GM18907 (cell line): ENCODE measurements around the gene SYNRG.

Source experiments
- ATAC-seq: cut with Tn5 transposase; IDR thresholded peaks from one replicate; pipeline ENCODE4 v1.9.1; 2021; ENCODE audit warnings: mild to moderate bottlenecking, moderate library complexity; ENCODE audit not compliant: unreplicated experiment

Gene SYNRG

GRCh38 chr17:37502009-37502936 is 106.9 kb downstream of the SYNRG start:
- no peak for ATAC-seq

DNA sequence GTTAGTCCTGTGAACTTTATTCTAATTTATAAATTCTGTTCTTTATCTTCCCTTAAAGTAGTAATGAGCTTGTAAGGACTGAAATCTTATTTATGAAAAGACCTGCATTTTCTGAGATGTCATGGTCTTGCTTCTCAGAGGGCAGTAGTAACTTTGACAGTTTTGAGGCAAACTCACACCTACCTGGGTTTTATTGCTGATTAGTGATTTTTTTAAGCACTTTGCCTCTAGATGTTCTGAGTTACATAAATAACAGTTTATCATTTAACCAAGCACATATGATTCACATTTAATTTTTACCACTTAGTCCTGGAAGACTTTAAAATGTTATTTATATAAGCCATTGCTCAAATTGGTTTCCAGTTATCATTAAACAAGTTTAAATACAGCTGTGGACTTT is 108.8 kb downstream of the SYNRG start:
- ATAC-seq, result no peak

DNA sequence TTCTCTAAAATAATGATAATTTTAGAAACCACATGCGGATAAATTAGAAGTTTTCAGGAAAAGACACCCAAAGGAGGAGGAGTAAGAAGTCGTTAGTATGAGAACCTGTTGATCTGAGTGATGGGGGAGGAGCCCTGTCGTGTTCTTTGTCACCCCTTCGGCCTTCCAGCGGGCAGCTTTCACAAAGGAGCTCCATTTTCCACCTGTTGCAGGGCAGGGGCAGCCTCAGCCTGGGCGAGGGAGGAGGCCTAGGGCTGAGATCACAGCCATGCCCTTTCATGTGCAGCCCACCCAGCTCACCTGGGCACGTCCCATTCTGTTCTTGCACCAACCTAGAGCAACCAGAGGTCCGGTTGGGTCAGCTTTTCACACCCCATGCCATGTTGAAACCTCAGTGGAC is 114.2 kb downstream of the SYNRG start:
- no peak for ATAC-seq

GRCh38 chr17:37494401-37494831 is 114.8 kb downstream of the SYNRG start:
- ATAC-seq, result no peak

GRCh38 chr17:37493249-37494027 is 115.8 kb downstream of the SYNRG start:
- no peak for ATAC-seq

DNA sequence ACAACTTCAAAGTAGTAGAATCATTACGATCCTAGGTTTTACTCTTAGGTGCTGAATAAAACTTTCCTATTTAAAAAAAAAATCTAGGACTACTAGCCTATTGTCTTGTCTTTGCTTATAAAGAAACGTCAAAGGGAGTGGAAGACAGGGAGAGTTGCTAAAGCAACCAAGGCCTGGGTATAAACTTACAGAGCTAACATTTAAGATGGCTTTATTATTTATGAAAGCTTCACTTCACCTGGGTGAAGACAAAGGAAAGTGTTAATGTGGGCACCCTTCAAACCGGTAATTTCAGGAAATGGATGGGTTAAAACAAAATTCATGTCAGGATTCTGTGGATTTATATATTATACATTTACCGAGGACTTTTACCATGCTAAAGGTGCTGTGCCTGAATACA is 117.1 kb downstream of the SYNRG start:
- no peak for ATAC-seq

DNA sequence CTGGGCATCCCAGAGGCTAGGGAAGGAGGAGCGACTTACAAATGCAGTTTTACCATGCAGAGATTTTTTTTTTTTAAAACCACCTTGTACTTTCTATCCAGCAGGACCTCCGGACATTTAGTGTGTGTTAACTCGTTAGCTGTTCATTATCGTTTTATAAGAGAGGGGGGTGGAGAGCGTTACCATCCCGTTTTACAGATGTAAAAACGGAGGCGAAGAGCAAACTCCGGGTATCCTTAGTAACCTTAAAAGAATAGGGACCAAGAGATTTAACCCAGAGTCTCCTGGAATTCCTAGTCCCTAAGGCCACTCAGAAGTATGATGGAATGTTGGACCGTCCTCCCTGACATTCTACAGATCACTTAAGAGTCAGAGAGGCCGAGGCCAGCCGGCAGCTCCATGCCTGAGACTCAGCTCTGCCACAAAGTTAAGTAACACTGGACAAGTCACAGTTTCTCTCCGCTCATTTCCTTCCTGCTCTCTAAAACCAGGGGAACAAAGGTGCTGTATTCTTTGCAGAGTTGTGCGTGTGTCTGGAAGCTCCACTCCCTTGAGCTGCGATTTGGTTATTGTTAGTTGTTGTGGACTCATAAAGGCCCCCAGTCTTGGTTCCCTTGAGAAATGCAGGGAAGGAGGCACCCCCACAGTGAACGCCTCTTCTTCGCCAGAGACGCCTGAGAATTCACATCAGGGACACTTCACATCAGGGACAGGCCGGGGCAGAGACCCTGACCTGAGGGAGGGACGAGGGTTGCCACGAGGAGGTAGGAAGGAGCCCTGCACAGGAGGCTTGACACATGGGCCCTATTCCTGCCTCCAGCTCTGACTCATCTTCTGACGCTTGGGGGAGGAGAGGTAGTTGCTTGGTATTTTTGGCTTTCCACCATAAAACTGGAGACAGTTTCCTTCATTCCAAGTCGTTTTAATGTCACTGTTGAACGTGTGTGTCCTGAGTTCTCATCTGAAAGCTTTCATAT is 118.3 kb downstream of the SYNRG start:
- no peak for ATAC-seq

DNA sequence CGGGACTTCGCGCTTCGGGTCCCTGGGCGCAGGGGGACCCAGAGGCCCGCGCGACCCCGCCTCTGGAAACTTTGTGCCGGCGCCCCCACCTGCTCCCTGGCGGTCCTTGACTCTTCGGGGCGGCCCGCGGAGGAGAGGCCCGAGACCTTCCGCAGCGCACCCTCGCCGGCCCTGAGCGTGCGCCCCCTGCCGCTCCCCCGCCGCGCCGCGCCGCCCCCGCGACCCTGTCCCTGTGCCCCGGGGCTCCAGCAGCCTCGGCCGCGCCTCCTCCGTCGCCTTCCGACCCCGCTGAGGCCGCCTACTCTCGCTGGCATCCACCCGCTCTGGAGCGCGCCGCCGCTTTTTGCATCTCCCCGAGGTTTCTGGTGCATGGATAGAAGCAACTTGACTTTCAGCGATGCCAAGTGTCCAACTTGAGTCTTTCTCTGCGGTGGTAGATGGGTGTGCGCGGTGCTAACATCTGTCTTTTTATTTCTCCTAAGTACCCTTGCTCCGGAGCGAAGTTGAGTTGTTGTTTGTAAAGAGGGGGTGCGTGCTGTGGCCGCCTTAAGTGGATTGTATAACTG is 119.1 kb downstream of the SYNRG start:
- ATAC-seq, result peak; percentile 59

DNA sequence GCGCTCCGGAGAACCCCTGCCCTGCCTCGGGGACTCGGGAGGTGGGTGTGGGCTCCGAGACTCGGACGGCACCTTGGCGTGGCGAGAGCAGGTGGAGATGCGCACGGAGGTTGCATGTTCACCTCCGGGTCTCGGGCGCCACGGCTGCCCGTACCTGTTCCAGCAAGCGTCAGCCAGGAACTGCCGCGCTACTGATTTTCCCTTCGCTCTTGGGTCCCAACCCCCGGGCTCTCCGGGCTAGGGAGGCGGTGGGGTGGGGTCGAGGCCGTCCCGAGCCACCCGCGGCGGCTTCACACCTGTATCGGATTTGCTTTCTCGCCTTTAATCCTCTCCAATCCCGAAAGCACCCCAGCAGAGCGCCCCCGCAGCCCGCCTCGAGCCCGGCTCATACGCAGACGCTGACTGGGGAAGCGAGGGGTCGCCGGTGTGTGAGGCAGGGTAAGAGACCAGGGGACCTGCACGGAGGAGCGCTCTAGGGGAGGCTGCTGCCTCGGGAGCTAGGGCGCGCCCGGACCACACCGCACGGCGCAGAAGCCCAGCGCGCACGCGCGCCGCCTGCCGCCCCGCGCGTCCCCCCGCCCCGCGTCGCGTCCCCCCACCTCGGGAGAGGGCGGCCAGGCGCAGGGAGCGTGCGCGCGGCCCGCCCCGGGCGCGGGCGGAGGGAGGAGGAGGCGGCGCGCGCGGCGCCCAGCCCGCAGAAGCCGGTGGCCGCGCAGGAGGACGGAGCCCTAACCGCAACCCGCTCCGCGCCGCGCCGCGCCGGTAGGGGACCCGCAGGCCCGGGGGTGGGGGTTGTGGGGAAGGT is 119.8 kb downstream of the SYNRG start, which contains the start of gene DUSP14:
TSS of gene DUSP14 (plus strand) at position 695 of the 805 bp plus-strand sequence. CDS start 22,382 bp downstream, outside the sequence.
- ATAC-seq, result peak; percentile 60

DNA sequence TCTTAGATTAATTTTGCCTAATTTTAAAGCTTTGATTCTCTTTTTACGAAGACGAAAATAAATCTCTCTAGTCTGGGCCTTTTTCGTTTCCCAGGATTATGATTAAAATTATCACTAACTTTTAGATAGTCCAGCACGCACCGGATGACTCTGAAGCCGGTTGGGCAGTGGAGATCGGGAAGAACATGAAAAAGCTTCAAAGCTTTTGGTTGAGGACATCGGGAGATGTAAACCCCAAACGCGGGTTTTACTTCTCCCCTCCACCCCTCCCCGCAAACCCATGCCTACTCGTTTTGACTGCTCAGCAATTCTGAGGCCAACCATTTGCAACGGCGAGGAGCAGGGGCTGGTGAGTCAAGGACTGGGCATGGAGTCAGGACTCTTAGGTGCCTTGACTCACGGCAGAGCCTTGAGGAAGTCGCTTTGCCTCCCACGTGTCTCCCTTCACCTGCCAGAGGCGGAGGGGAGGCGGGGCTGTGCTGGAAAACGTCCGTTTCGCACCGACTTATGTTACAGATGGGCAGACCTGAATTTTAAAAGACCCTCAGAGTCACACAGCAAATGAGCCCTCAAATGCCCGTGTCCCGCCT is 120.5 kb downstream of the SYNRG start:
- peak; percentile 8 for ATAC-seq

DNA sequence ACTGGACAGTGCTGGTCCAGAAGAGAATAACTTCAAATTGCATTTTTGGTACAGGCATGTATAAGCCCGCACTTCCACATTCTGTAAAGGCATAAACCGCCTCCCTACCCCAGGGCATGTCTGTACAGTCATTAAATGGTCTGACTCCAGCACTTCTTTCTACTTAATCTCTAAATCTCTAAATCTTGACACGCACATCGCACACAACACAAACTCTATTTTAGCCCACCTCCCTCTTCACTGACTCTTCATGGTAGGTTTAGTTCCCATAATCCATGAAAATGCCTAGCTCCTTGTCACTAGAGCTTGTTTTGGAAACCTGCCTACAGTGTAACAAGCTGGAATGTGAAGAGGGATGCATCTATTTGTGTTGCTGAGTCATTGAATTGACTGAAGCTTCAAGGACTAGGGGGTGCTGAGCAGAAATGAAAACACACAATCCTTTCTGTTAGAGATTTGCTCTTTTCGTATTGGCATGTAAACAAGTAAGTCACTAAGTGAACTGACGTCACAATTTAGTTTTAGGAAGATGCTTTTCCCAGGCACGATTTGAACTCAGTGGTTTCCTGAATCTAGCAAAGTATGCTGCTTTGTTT is 121.1 kb downstream of the SYNRG start:
- no peak for ATAC-seq

- ATAC-seq, result no peak
Measured at GRCh38 chr17:37485938-37486570, 123.2 kb downstream of the SYNRG start.

GRCh38 chr17:37483311-37484039 is 125.7 kb downstream of the SYNRG start:
- ATAC-seq, result no peak

GRCh38 chr17:37481001-37481665 is 128.1 kb downstream of the SYNRG start:
- ATAC-seq, result no peak

DNA sequence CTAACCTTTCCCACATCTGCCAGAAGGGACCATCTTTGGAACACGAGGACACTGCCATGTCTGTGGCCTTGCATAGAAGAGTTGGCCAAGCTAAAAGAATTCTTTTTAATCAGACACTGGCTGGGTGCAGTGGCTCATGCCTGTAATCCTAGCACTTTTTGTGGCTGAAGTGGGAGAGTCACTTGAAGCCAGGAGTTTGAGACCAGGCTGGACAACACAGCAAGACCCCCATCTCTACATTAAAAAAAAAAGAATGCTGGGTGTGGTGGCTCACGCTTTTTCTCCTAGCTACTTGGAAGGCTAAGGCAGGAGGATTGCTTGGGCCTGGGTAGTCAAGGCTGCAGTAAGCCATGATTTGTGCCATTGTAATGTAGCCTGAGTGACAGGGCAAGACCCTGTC is 128.8 kb downstream of the SYNRG start:
- ATAC-seq, result no peak

DNA sequence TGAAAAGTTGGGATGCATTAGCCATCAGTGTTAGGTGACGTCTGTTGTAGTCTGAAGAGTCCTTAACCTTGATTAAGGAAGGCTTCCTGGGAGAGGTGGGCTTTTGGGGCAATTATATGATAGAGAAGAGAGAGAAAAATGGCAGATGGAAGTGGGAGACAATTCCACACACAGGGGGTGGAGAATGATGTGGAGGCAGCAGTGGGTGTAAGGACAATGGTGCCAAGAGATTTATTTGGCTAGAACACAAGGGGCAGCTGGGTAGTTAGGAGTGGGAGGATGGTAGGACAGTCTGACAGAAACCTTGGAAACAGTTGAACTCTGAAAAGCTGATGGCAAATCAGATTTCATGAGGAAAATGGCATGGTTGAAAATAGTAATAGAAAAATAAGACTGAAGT is 130.2 kb downstream of the SYNRG start:
- ATAC-seq, result no peak

DNA sequence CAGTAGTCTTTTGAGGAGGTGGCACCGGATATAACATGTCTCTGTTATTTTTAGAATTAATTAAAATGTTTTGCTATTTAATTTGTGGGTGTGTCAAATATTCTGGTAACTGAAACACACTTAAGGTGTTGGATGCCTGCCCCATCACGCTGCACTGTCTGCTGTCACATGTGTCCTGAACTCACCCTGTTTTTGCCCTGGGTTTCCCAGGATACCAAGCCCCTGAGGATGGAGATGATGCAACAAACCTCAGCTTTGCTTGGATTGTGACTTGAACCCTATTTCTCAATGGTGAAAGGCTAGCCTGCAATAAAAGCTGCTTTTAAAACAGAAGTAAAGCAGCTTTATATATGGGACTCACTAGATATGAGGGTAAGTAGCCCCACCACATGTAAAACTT is 131.0 kb downstream of the SYNRG start:
- no peak for ATAC-seq
